ENCODE data around the gene ACTN3.
"Not testable (repeated sequence)": the region's sequence is repeated elsewhere in the genome, so short reads cannot be mapped to it uniquely, and the experiment has no call there.

Gene ACTN3

DNA sequence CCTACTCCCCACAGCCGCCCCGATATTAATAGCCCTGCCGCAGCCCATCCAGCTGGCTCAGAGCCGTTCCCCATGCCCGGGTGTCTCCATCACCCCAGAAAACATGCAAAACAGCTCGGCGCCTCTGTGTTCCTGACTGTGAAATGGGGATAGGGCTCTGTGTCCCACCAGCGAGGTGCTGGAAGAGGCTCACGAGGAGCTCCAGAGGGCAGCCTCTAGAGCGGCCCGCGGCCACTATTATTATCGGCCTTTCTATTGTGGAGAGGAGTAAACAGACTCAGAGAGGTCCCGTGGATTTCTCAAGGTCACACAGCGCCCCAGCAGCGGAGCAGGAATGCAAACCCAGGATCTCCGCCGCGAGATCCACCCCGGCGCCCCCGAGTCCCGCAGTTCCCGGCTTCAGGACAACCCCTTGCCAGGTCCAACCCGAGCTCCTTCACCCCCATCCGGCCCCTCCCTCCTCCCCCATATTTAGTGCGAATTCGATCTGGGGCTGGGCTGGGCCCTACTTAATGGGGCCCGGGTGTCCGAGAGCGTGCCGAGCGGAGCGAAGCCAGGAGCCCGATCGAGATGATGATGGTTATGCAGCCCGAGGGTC lies at the start of gene ACTN3:
ACTN3 (plus strand) TSS at position 536 of the 598 bp plus-strand sequence; CDS start at position 571, 35 bp downstream.
- no peak for DNase-seq (ENCODE audit: low read depth)

- no peak for DNase-seq (ENCODE audit: low read depth)
Observed at GRCh38 chr11:66497206-66497605, 49.5 kb upstream of the ACTN3 start.

DNA sequence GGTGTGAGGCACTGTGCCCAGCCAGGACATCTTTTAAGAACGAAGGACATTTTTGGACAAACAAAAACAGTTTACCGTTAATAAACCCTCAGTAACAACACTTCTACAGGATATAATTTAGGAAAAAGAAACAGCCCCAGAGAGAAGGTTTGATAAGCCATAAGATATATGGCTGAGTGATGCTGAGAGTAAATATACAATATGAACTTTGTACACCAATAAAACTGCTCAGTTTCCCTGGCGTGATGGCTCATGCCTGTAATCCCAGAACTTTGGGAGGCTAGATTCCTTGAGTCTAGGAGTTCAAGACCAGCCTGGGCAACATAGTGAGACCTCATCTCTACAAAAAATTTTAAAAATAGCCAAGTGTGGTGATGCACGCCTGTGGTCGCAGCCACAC lies 48.2 kb upstream of the ACTN3 start:
- no peak for DNase-seq (ENCODE audit: low read depth)

DNA sequence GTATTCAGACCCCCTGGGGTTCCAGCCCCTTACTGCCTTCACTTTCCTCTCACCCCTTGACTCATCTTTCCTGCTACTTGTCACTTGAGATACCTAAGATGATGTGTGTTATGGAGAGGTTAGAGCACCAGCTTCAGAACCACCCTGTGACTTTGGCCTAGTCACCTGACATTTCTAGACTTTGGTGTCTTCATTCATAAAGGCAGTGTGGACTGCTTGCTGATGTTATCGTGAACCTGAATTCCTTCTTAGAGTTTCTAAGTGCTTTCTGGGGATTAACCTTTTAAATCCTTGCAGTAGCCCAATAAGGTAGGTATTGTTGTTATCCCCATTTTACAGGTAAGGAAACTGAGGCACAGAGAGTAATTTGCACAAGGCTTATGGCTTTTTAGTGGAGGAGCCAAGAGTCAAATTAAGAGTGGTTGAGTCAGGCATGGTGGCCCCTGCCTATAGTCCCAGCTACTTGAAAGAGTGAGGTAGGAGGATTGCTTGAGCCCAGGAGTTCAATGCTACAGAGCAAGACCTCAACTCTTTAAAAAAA lies 41.4 kb upstream of the ACTN3 start:
- no peak for DNase-seq (ENCODE audit: low read depth)

GRCh38 chr11:66509131-66509561 lies 37.6 kb upstream of the ACTN3 start:
- no peak for DNase-seq (ENCODE audit: low read depth)

- DNase-seq (ENCODE audit: low read depth) = peak; percentile 78
Observed at GRCh38 chr11:66510271-66510989, 36.3 kb upstream of the ACTN3 start, which contains the start of gene BBS1. TSS of gene BBS1 (plus strand) at chr11:66510635. CDS start at chr11:66510660, 25 bp downstream.

GRCh38 chr11:66510990-66511339 lies 35.7 kb upstream of the ACTN3 start:
- DNase-seq (ENCODE audit: low read depth) = no peak

DNA sequence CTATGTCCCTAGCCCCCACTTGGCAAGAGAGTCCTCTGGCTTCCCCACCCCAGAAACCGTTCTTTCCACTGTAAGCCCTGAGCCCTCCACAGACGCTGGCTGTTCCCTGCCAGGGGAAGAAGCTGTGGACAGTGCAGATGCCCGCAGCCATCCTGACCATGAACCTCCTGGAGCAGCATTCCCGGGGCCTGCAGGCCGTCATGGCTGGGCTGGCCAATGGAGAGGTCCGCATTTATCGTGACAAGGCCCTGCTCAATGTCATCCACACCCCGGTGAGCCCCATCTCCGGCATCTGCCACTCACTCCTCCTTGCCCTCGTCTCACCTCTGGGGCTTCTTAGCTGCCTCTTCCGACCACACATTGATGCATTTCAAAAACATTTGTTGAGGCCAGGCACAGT lies 23.1 kb upstream of the ACTN3 start:
- DNase-seq (ENCODE audit: low read depth) = no peak

DNA sequence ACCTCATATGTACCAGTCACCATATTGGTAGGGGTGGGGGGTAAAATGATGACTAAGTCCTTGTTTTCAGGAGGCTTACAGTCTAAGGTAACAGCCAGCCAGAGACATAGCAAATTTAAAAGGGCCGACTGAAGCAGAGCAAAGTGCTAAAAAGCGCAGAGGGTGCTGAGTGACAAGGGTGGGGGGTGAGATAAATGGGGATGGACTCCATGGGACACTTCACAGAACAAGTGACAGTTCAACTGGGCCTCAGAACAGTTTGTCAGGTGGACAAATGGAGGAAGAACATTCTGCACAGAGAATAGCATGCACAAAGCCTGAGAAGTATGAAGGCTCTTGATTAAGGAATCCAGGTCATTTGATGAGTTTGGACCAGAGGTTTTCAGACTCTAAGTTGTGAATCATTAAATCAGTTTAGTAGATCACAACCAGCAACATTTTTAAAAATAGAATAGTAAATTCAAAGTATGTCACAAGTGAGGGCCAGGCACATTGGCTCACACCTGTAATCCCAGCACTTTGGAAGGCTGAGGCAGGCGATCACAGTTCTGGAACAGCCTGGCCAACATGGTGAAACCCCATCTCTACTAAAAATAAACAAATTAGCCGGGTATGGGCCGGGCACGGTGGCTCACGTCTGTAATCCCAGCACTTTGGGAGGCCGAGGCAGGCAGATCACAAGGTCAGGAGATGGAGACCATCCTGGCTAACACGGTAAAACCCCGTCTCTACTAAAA lies 22.2 kb upstream of the ACTN3 start:
- DNase-seq (ENCODE audit: low read depth) = no peak

DNA sequence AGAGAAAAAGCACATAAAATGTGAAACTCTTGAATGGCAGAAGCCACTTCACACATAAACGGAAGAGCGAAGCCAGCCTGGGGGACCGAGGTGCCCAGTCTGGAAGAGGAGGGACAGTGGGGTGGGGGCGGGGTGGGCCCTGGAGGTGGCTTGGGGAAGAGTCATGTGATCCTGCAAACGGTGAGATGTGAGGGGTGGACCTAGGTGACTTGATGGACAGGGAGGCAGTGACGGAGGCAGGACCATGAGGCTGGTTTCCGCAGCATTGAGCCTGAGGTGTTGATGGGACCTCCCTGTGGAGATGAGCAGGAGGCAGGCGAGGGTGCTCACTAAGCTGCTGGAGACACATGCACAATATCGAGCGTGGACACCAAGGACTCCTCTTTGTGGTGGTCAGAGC lies 17.6 kb upstream of the ACTN3 start:
- DNase-seq (ENCODE audit: low read depth) = no peak

DNA sequence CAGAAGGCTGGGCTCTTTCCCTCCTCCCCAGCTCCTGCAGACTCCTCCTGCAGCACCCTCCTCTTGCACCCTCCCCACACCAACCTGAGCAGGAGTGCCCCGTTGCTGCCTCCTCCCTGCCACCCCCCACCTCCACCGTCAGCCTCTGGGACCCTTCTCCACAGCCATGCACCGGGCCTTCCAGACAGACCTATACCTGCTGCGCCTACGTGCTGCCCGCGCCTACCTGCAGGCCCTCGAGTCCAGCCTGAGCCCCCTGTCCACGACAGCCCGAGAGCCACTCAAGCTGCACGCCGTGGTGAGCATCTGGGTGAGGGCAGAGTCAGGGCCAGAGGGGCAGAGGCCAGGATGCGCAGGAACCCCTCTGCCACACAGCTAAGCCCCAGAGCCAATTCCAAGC lies 17.0 kb upstream of the ACTN3 start:
- no peak for DNase-seq (ENCODE audit: low read depth)

DNA sequence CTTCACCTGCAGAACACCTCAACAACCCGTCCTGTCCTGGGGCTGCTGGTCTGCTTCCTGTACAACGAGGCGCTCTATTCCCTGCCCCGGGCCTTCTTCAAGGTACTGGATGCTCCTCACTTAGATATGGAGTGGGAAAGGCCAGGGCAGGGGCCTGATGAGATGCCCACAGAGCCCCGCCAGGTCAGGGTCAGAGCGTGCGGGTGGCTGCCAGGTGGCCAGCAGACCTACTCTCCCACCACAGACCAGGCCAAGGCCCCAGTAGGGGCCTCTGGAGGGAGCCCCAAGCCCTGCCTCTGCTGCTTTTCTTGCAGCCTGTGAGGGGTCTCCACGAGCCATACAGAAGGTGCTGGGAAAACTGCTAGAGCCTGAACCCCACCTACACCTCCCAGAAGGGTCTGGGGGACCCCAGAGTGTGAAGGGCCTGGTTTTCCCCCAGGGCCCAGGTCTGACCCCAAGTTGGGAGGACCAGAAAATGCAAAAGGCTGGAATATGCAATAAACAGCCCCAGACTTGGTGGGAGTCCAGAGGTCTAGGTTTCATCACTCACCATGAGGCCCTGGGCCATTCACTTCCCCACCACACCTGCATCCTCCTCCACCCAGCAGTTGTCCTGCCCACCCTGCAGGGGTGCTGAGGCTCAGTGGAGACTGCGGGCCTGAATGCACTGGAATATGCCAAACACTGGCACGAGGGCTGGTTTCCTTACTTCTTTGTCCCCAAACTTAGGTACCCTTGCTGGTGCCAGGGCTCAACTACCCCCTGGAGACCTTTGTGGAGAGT lies 15.6 kb upstream of the ACTN3 start:
- no peak for DNase-seq (ENCODE audit: low read depth)

DNA sequence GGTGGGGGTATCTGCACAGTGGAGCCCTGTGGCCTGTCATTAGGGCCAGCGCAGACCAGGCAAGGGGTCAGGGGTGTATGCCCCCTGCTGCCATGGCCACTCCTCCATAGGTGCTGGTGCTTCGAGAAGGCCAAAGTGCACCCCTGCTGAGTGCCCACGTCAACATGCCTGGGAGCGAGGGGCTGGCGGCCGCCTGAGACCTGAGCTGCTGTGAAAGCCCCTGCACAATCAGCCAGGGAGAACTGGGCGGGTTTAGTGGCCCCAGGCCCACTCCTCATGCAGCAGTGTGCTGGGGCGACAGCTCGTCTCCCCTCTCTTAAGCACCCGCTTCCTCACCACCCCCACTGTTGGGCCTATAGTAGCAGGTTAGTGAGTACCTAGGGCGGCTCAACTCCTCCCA lies 14.9 kb upstream of the ACTN3 start:
- no peak for DNase-seq (ENCODE audit: low read depth)

GRCh38 chr11:66532784-66533183 lies 13.9 kb upstream of the ACTN3 start:
- DNase-seq (ENCODE audit: low read depth) = no peak

DNA sequence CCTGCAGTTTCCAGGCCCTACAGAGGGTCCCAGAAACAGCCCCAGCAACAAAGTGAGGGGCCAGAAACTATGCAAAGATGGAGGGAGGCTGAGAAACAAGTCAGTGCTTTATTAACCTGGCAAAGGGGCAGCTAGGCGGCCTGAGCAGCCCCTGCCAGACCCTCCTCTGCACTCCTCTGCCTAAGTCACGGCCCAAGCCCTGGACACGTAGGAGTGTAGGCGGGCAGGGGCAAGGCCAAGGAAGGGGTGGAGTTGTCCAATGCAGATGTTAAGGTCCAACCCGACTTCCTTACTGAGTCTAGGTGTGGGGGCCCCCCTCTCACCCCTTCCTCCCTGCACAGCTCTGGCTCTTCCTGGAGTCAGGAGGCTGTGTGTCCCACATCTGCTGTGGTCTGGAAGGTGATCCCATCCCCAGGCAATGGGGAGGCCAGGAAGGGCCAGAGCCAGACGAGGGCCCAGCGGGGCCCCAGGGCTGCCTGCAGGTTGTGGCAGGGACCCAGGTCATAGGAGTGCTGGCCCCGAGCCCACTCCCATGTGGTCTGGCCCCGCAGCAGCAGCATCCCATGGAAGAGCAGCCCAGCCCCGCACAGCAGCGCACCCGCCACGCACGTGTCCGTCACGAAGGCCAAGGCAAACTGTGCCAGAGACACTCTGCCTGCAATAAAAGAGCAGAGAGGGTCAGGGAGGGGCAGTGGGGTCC lies 7.4 kb upstream of the ACTN3 start:
- no peak for DNase-seq (ENCODE audit: low read depth)

GRCh38 chr11:66539870-66540213 lies 6.9 kb upstream of the ACTN3 start:
- no peak for DNase-seq (ENCODE audit: low read depth)

DNA sequence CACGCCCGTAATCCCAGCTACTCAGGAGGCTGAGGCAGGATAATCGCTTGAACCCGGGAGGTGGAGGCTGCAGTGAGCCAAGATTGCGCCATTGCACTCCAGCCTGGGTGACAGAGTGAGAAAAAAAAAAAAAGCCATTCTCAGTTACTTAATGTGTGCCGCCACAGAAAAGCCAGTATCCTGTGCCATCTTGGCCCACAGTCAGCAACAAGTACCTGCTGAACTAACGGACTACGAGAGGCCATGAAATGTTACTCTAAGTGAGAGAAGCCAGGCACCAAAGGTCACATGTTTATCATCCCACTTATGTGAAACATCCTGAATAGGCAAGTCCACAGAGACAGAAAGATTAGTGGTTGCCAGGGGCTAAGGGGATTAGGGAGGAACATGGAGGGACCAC lies 6.1 kb upstream of the ACTN3 start:
- DNase-seq (ENCODE audit: low read depth) = not testable (repeated sequence)

- DNase-seq (ENCODE audit: low read depth) = no peak
Observed at GRCh38 chr11:66541892-66542291, 4.8 kb upstream of the ACTN3 start.

GRCh38 chr11:66542362-66542761 lies 4.3 kb upstream of the ACTN3 start:
- DNase-seq (ENCODE audit: low read depth) = no peak

- DNase-seq (ENCODE audit: low read depth) = peak; percentile 30
Observed at GRCh38 chr11:66543263-66544107, 3.2 kb upstream of the ACTN3 start.

- not testable (repeated sequence) for DNase-seq (ENCODE audit: low read depth)
Observed at GRCh38 chr11:66544952-66545351, 1.8 kb upstream of the ACTN3 start.
